ENCODE data around the gene ATXN1.

Gene ATXN1

GRCh38 chr6:16523606-16524379, 237.5 kb downstream of the ATXN1 start:
- Histone ChIP-seq H3K27ac (ENCODE audit: low read depth, low read length) (no peak overlapping the region), H4K20me1 (ENCODE audit: control insufficient read depth, insufficient read depth, low read depth, low read length) (0 out of 2 replicates have a peak, but pooled peaks cover 3% of the 10 kb centered on the region)

GRCh38 chr6:16522937-16523336, 238.3 kb downstream of the ATXN1 start:
- Histone ChIP-seq H3F3A (ENCODE audit: control insufficient read depth, insufficient read depth) (no peaks in the 10 kb centered on the region), H4K20me1 (ENCODE audit: control insufficient read depth, insufficient read depth, low read depth, low read length) (0 out of 2 replicates have a peak, but pooled peaks cover 3% of the 10 kb centered on the region), H3K36me3 (ENCODE audit: control insufficient read depth, low read length) (peaks cover 5% of the 10 kb centered on the region; the same call in 1 of the 2 replicates), H3K9me2 (replicated peaks; ENCODE audit: control insufficient read depth, low read length) (no peaks in the 10 kb centered on the region), H3K4me2 (ENCODE audit: low read length) (no peak overlapping the region), H3K9me3 (ENCODE audit: control insufficient read depth, insufficient read depth, low read length) (no peaks in the 10 kb centered on the region), H3K79me2 (ENCODE audit: control insufficient read depth, low read length) (no peaks in the 10 kb centered on the region), H3K4me1 (ENCODE audit: control insufficient read depth, low read length) (peaks cover 29% of the 10 kb centered on the region), H3K4me3 (ENCODE audit: low read length) (no peak overlapping the region), H3K27ac (ENCODE audit: low read depth, low read length) (no peak overlapping the region), H3K27me3 (ENCODE audit: control insufficient read depth, low read length) (no peaks in the 10 kb centered on the region)
- no peak for TF ChIP-seq EZH2phosphoT487 (IDR thresholded peaks at IDR 0.05; ENCODE audit: borderline replicate concordance, low read length)
- TF ChIP-seq, protein P1, sequence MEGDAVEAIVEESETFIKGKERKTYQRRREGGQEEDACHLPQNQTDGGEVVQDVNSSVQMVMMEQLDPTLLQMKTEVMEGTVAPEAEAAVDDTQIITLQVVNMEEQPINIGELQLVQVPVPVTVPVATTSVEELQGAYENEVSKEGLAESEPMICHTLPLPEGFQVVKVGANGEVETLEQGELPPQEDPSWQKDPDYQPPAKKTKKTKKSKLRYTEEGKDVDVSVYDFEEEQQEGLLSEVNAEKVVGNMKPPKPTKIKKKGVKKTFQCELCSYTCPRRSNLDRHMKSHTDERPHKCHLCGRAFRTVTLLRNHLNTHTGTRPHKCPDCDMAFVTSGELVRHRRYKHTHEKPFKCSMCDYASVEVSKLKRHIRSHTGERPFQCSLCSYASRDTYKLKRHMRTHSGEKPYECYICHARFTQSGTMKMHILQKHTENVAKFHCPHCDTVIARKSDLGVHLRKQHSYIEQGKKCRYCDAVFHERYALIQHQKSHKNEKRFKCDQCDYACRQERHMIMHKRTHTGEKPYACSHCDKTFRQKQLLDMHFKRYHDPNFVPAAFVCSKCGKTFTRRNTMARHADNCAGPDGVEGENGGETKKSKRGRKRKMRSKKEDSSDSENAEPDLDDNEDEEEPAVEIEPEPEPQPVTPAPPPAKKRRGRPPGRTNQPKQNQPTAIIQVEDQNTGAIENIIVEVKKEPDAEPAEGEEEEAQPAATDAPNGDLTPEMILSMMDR (IDR thresholded peaks at IDR 0.05; ENCODE audit: low read depth, low read length, poor library complexity, severe bottlenecking) = no peak

More at GRCh38 chr6:16523606-16524379, 237.5 kb downstream of the ATXN1 start:
- Histone ChIP-seq H3K36me3 (ENCODE audit: control insufficient read depth, low read length) (peaks cover 5% of the 10 kb centered on the region; the same call in 1 of the 2 replicates), H3K4me1 (ENCODE audit: control insufficient read depth, low read length) (peaks cover 20% of the 10 kb centered on the region), H3K9me3 (ENCODE audit: control insufficient read depth, insufficient read depth, low read length) (no peaks in the 10 kb centered on the region), H3K9me2 (replicated peaks; ENCODE audit: control insufficient read depth, low read length) (no peaks in the 10 kb centered on the region), H3K4me3 (ENCODE audit: low read length) (no peak overlapping the region), H3K4me2 (ENCODE audit: low read length) (no peak overlapping the region), H3K27me3 (ENCODE audit: control insufficient read depth, low read length) (no peaks in the 10 kb centered on the region), H3K79me2 (ENCODE audit: control insufficient read depth, low read length) (no peaks in the 10 kb centered on the region), H3F3A (ENCODE audit: control insufficient read depth, insufficient read depth) (no peaks in the 10 kb centered on the region)
- TF ChIP-seq, protein P1 (IDR thresholded peaks at IDR 0.05; ENCODE audit: low read depth, low read length, poor library complexity, severe bottlenecking) = no peak
- TF ChIP-seq EZH2phosphoT487 (IDR thresholded peaks at IDR 0.05; ENCODE audit: borderline replicate concordance, low read length) = no peak

GRCh38 chr6:16521528-16521927, 239.7 kb downstream of the ATXN1 start:
- no peaks in the 10 kb centered on the region for H3K79me2 ChIP-seq (ENCODE audit: control insufficient read depth, low read length)
- H3K4me2 ChIP-seq (ENCODE audit: low read length) = peak overlapping the region; percentile 32
- H3K4me1 ChIP-seq (ENCODE audit: control insufficient read depth, low read length) = peaks cover 30% of the 10 kb centered on the region
- no peaks in the 10 kb centered on the region for H3K9me2 ChIP-seq (replicated peaks; ENCODE audit: control insufficient read depth, low read length)
- H3K27me3 ChIP-seq (ENCODE audit: control insufficient read depth, low read length) = no peaks in the 10 kb centered on the region
- no peak overlapping the region for H3K4me3 ChIP-seq (ENCODE audit: low read length)
- peaks cover 5% of the 10 kb centered on the region; the same call in 1 of the 2 replicates for H3K36me3 ChIP-seq (ENCODE audit: control insufficient read depth, low read length)
- H3F3A ChIP-seq (ENCODE audit: control insufficient read depth, insufficient read depth) = no peaks in the 10 kb centered on the region
- no peak overlapping the region for H3K27ac ChIP-seq (ENCODE audit: low read depth, low read length)
- no peak for TF ChIP-seq EZH2phosphoT487 (IDR thresholded peaks at IDR 0.05; ENCODE audit: borderline replicate concordance, low read length)
- TF ChIP-seq, protein P1 (IDR thresholded peaks at IDR 0.05; ENCODE audit: low read depth, low read length, poor library complexity, severe bottlenecking) = no peak
- H3K9me3 ChIP-seq (ENCODE audit: control insufficient read depth, insufficient read depth, low read length) = no peaks in the 10 kb centered on the region
- no peaks in the 10 kb centered on the region for H4K20me1 ChIP-seq (ENCODE audit: control insufficient read depth, insufficient read depth, low read depth, low read length)
